HG03196 (cell line): ENCODE data around the gene BRD7.

Experiments
- ATAC-seq: cut with Tn5 transposase; IDR thresholded peaks from one replicate; pipeline ENCODE4 v1.9.1; 2021; ENCODE audit not compliant: unreplicated experiment

Gene BRD7

GRCh38 chr16:50274326-50275097 lies 94.3 kb downstream of the BRD7 start:
- peak; percentile 13 for ATAC-seq

- ATAC-seq, result peak; percentile 45
Measured at GRCh38 chr16:50273888-50274325, 94.9 kb downstream of the BRD7 start.

- no peak for ATAC-seq
Measured at GRCh38 chr16:50273382-50273690, 95.5 kb downstream of the BRD7 start.

- no peak for ATAC-seq
Measured at GRCh38 chr16:50272687-50273381, 96.0 kb downstream of the BRD7 start.

GRCh38 chr16:50272111-50272571 lies 96.6 kb downstream of the BRD7 start:
- ATAC-seq, result no peak

GRCh38 chr16:50271148-50272041 lies 97.4 kb downstream of the BRD7 start:
- no peak for ATAC-seq

- ATAC-seq, result no peak
Measured at GRCh38 chr16:50270510-50271147, 98.2 kb downstream of the BRD7 start.

- no peak for ATAC-seq
Measured at GRCh38 chr16:50269769-50270509, 98.8 kb downstream of the BRD7 start.

- ATAC-seq, result no peak
Measured at GRCh38 chr16:50269061-50269705, 99.6 kb downstream of the BRD7 start.

GRCh38 chr16:50268352-50268751 lies 100.4 kb downstream of the BRD7 start:
- ATAC-seq, result no peak

GRCh38 chr16:50267651-50268050 lies 101.1 kb downstream of the BRD7 start:
- ATAC-seq, result no peak

GRCh38 chr16:50267151-50267631 lies 101.6 kb downstream of the BRD7 start:
- no peak for ATAC-seq

- ATAC-seq, result peak; percentile 70
Measured at GRCh38 chr16:50266337-50267091, 102.3 kb downstream of the BRD7 start, which contains the start of gene ADCY7. Gene ADCY7, plus strand, starts transcription at chr16:50266551. Its CDS starts 21,629 bp downstream, at chr16:50288180.
